ENCODE data around the gene DLG2. TPM values are rescaled to one million over a fixed set of nuclear protein-coding genes. Genes with fewer than 3 reads are reported as not detected.

DLG2 gene
- total RNA-seq, 1 donor from 2014 or later = 0.43 TPM

GRCh38 chr11:83990160-83990733 lies 1636.9 kb downstream of the DLG2 start:
- H3K4me3 ChIP-seq = no peak overlapping the region
- H3K27me3 ChIP-seq = no peaks in the 10 kb centered on the region
- H3K36me3 ChIP-seq = no peaks in the 10 kb centered on the region
- TF ChIP-seq, protein P1, sequence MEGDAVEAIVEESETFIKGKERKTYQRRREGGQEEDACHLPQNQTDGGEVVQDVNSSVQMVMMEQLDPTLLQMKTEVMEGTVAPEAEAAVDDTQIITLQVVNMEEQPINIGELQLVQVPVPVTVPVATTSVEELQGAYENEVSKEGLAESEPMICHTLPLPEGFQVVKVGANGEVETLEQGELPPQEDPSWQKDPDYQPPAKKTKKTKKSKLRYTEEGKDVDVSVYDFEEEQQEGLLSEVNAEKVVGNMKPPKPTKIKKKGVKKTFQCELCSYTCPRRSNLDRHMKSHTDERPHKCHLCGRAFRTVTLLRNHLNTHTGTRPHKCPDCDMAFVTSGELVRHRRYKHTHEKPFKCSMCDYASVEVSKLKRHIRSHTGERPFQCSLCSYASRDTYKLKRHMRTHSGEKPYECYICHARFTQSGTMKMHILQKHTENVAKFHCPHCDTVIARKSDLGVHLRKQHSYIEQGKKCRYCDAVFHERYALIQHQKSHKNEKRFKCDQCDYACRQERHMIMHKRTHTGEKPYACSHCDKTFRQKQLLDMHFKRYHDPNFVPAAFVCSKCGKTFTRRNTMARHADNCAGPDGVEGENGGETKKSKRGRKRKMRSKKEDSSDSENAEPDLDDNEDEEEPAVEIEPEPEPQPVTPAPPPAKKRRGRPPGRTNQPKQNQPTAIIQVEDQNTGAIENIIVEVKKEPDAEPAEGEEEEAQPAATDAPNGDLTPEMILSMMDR (IDR thresholded peaks at IDR 0.05) = no peak
- H3K9me3 ChIP-seq = peaks cover 0 to 3% of the 10 kb centered on the region in 2 donors
- no peak for DNase-seq (ENCODE audit: low spot score in 2 of 2)
- intact Hi-C loops (cut with DNase I) = no loop called here
- H3K27ac ChIP-seq = no peak overlapping the region
- H3K4me1 ChIP-seq = no peaks in the 10 kb centered on the region

DNA sequence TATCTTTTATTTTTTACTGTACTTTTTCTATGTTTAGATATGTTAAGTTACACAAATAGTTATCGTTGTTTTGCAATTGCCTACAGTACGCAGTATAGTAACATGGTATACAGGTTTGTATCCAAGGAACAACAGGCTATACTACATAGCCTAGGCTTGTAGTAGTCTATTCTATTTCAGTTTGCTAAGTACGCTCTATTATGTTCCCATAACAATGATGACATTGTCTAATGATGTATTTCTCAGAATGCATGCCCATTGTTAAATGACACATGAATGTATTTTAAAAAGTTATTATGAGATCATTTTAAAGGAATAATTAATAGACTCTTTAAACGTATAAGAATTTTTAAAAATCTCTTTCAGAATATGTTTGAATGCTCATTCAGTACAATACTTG lies 1644.3 kb downstream of the DLG2 start:
- Histone ChIP-seq H3K4me1 (no peaks in the 10 kb centered on the region), H3K4me3 (no peak overlapping the region), H3K9me3 (no peaks in the 10 kb centered on the region), H3K36me3 (no peaks in the 10 kb centered on the region), H3K27me3 (no peaks in the 10 kb centered on the region), H3K27ac (no peak overlapping the region)
- no peak for DNase-seq (ENCODE audit: low spot score in 2 of 2)
- TF ChIP-seq, protein P1 (IDR thresholded peaks at IDR 0.05) = no peak
- intact Hi-C loops (cut with DNase I) = no loop called here

GRCh38 chr11:83979593-83979992 lies 1647.6 kb downstream of the DLG2 start:
- intact Hi-C loops (cut with DNase I) = no loop called here
- no peak for DNase-seq (ENCODE audit: low spot score in 2 of 2)
- Histone ChIP-seq H3K27ac (no peak overlapping the region), H3K4me1 (no peaks in the 10 kb centered on the region), H3K4me3 (no peak overlapping the region), H3K27me3 (no peaks in the 10 kb centered on the region), H3K9me3 (no peaks in the 10 kb centered on the region), H3K36me3 (no peaks in the 10 kb centered on the region)
- TF ChIP-seq, protein P1 (IDR thresholded peaks at IDR 0.05) = no peak

DNA sequence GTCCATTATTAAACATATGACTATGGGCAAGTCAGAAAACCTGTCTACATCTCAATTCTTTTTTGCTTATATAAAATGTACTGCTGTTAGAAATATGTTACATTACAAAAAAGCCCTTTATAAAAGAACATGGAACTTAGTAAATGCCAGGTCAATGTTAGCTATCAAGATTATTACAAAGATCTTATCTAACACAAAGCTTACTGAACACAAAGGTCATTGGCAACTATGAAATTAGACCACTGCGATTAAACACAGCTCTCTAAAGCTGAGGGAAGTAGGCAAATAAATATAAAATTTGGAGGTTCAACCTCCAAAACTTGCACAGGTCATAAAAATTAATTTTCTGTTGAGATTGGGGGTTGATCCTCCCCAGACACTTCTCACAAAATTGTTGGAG lies 1648.2 kb downstream of the DLG2 start:
- intact Hi-C loops (cut with DNase I) = no loop called here
- no peak overlapping the region for H3K27ac ChIP-seq
- no peaks in the 10 kb centered on the region for H3K4me1 ChIP-seq
- no peaks in the 10 kb centered on the region for H3K9me3 ChIP-seq
- no peaks in the 10 kb centered on the region for H3K27me3 ChIP-seq
- TF ChIP-seq, protein P1 (IDR thresholded peaks at IDR 0.05) = no peak
- H3K4me3 ChIP-seq = no peak overlapping the region
- no peaks in the 10 kb centered on the region for H3K36me3 ChIP-seq
- DNase-seq (ENCODE audit: low spot score in 2 of 2) = no peak

- H3K9me3 ChIP-seq = no peaks in the 10 kb centered on the region
- intact Hi-C loops (cut with DNase I) = no loop called here
- no peaks in the 10 kb centered on the region for H3K4me1 ChIP-seq
- H3K36me3 ChIP-seq = no peaks in the 10 kb centered on the region
- TF ChIP-seq, protein P1 (IDR thresholded peaks at IDR 0.05) = no peak
- DNase-seq (ENCODE audit: low spot score in 2 of 2) = no peak
- H3K4me3 ChIP-seq = no peak overlapping the region
- H3K27me3 ChIP-seq = no peaks in the 10 kb centered on the region
- no peak overlapping the region for H3K27ac ChIP-seq
These were observed 1651.1 kb downstream of the DLG2 start for GRCh38 chr11:83976086-83976485.

DNA sequence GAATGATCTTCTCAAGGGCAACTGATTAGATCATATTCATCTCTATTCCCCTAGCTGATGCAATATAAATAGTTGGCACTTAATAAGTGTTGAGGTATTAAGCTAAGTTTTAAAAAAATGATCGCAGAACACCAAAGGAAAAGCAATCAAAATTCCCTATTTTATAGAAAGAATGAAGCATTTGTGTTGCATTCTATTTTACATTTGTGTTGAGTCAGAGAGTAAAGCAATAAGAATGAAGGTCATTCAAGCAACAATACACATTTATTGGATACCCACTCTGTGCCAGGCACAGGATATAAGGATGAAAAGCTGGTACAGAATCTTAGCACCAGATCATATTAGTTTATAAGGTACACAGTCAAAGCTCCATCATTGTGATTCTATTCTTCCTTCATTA lies 1654.6 kb downstream of the DLG2 start:
- Histone ChIP-seq H3K27me3 (no peaks in the 10 kb centered on the region), H3K4me1 (no peaks in the 10 kb centered on the region), H3K36me3 (no peaks in the 10 kb centered on the region), H3K27ac (no peak overlapping the region), H3K4me3 (no peak overlapping the region), H3K9me3 (no peaks in the 10 kb centered on the region)
- DNase-seq (ENCODE audit: low spot score in 2 of 2) = no peak
- TF ChIP-seq, protein P1 (IDR thresholded peaks at IDR 0.05) = no peak
- intact Hi-C loops (cut with DNase I) = no loop called here
